RCC 7860 (cell line): Measurements from ENCODE around the gene GAK.
A peak's percentile ranks its signal among the peaks of the same experiment; 100 is the strongest.
"Not testable (repeated sequence)": the region's sequence is repeated elsewhere in the genome, so short reads cannot be mapped to it uniquely, and the experiment has no call there.

Experiments
- DNase-seq: peaks from one replicate; pipeline ENCODE4 v3.0.0-alpha.2; 2015; ENCODE audit warnings: low spot score
- FAIRE-seq: peaks from 2 replicates; lab custom pipeline; 2012; peaks lifted over from hg19 to GRCh38; lab: Jason Lieb, UNC

The GAK gene

GRCh38 chr4:954211-955020 lies 22.3 kb upstream of the GAK start:
- FAIRE-seq = no peak
- DNase-seq = no peak

- no peak for FAIRE-seq
- no peak for DNase-seq
Observed at GRCh38 chr4:953574-953915, 21.4 kb upstream of the GAK start.

- DNase-seq (no peak), FAIRE-seq (no peak)
Observed at GRCh38 chr4:952881-953573, 20.9 kb upstream of the GAK start.

GRCh38 chr4:951594-952468 lies 19.7 kb upstream of the GAK start:
- DNase-seq (no peak), FAIRE-seq (no peak)

GRCh38 chr4:951186-951585 lies 19.1 kb upstream of the GAK start:
- FAIRE-seq (no peak), DNase-seq (no peak)

- no peak for FAIRE-seq
- no peak for DNase-seq
Observed at GRCh38 chr4:950136-951020, 18.3 kb upstream of the GAK start.

- DNase-seq (no peak), FAIRE-seq (no peak)
Observed at GRCh38 chr4:949656-950055, 17.5 kb upstream of the GAK start.

- DNase-seq (no peak), FAIRE-seq (no peak)
Observed at GRCh38 chr4:948936-949300, 16.8 kb upstream of the GAK start.

GRCh38 chr4:948101-948935 lies 16.2 kb upstream of the GAK start:
- DNase-seq (no peak), FAIRE-seq (no peak)

- no peak for FAIRE-seq
- DNase-seq = no peak
Observed at GRCh38 chr4:947491-947971, 15.4 kb upstream of the GAK start.

- DNase-seq = no peak
- FAIRE-seq = no peak
Observed at GRCh38 chr4:946517-947471, 14.7 kb upstream of the GAK start.

- FAIRE-seq = no peak
- DNase-seq = no peak
Observed at GRCh38 chr4:946103-946450, 14.0 kb upstream of the GAK start.

GRCh38 chr4:945274-946102 lies 13.4 kb upstream of the GAK start:
- no peak for DNase-seq
- no peak for FAIRE-seq

- not testable (repeated sequence) for FAIRE-seq, DNase-seq
Observed at GRCh38 chr4:939508-939907, 7.4 kb upstream of the GAK start.

GRCh38 chr4:932713-933070 lies 576 bp upstream of the GAK start:
- FAIRE-seq (no peak), DNase-seq (no peak)

- FAIRE-seq = no peak
Observed at GRCh38 chr4:931194-931959, 739 bp downstream of the GAK start.

GRCh38 chr4:930827-931193 lies 1.3 kb downstream of the GAK start:
- no peak for FAIRE-seq
- no peak for DNase-seq

More at GRCh38 chr4:931194-931959, 739 bp downstream of the GAK start:
- DNase-seq = peak; percentile 61
